A204.1 (cell line): ENCODE data around the gene HDGFL2.
"Not testable (repeated sequence)": the region's sequence is repeated elsewhere in the genome, so short reads cannot be mapped to it uniquely, and the experiment has no call there.

Experiments
- FAIRE-seq: peaks from 2 replicates; lab custom pipeline; 2012; peaks lifted over from hg19 to GRCh38; lab: Jason Lieb, UNC

Gene HDGFL2

GRCh38 chr19:4536798-4537197 is 64.7 kb downstream of the HDGFL2 start:
- FAIRE-seq: no peak

- FAIRE-seq: no peak
These were observed 66.0 kb downstream of the HDGFL2 start for GRCh38 chr19:4537953-4538600.

GRCh38 chr19:4538601-4538954 is 66.5 kb downstream of the HDGFL2 start:
- no peak for FAIRE-seq

GRCh38 chr19:4539169-4539692 is 67.1 kb downstream of the HDGFL2 start:
- FAIRE-seq: no peak

GRCh38 chr19:4539693-4540581 is 67.8 kb downstream of the HDGFL2 start, which contains the start of gene LRG1:
TSS of gene LRG1 (minus strand) at chr19:4540036. CDS start at chr19:4540013, 23 bp downstream.
- no peak for FAIRE-seq

- no peak for FAIRE-seq
These were observed 69.2 kb downstream of the HDGFL2 start for GRCh38 chr19:4541114-4541805.

- FAIRE-seq: not testable (repeated sequence)
These were observed 69.7 kb downstream of the HDGFL2 start for GRCh38 chr19:4541806-4542145.

GRCh38 chr19:4542896-4543841 is 71.1 kb downstream of the HDGFL2 start:
- no peak for FAIRE-seq

- FAIRE-seq: no peak
These were observed 71.9 kb downstream of the HDGFL2 start for GRCh38 chr19:4543842-4544647.

GRCh38 chr19:4547303-4548237 is 75.5 kb downstream of the HDGFL2 start:
- no peak for FAIRE-seq

- FAIRE-seq: no peak
These were observed 76.1 kb downstream of the HDGFL2 start for GRCh38 chr19:4548238-4548584.

GRCh38 chr19:4550018-4550417 is 77.9 kb downstream of the HDGFL2 start:
- FAIRE-seq: no peak

- FAIRE-seq: no peak
These were observed 78.5 kb downstream of the HDGFL2 start for GRCh38 chr19:4550479-4551050.
